GM23248 (cell line): Measurements from ENCODE around the gene OR1E2. TPM values are rescaled to one million over a fixed set of nuclear protein-coding genes. Genes with fewer than 3 reads are reported as not detected.
"Not testable (repeated sequence)": the region's sequence is repeated elsewhere in the genome, so short reads cannot be mapped to it uniquely, and the experiment has no call there.

Experiments
- DNase-seq: peaks from one replicate; pipeline ENCODE4 v3.0.0-alpha.2; 2015
- H2AFZ ChIP-seq: fragments of 200-600 bp; sonication (generic); 2 replicates; pipeline ENCODE4 v1.6.1; 2016; ENCODE audit warnings: antibody characterized with exemption
- H3F3A ChIP-seq: fragments of 200-600 bp; sonication (generic); 2 replicates; pipeline ENCODE4 v1.6.1; 2016; ENCODE audit warnings: mild to moderate bottlenecking, antibody characterized with exemption, mixed run types; ENCODE audit not compliant: insufficient read depth
- H3K27ac ChIP-seq: fragments of 200-600 bp; sonication (generic); 2 replicates; pipeline ENCODE4 v1.5.1; 2016; ENCODE audit warnings: mild to moderate bottlenecking
- H3K27me3 ChIP-seq: fragments of 200-600 bp; sonication (generic); replicated peaks from 2 replicates; pipeline ENCODE4 v1.6.1; 2016; ENCODE audit warnings: mild to moderate bottlenecking; ENCODE audit not compliant: insufficient read depth
- H3K36me3 ChIP-seq: fragments of 200-600 bp; sonication (generic); 2 replicates; pipeline ENCODE4 v1.6.1; 2016; ENCODE audit warnings: low read depth, mild to moderate bottlenecking
- H3K4me1 ChIP-seq: fragments of 200-600 bp; sonication (generic); 2 replicates; pipeline ENCODE4 v1.6.1; 2016; ENCODE audit warnings: mild to moderate bottlenecking; ENCODE audit not compliant: insufficient read depth
- H3K4me2 ChIP-seq: fragments of 200-600 bp; sonication (generic); one replicate; pipeline ENCODE4 v1.6.1; 2016; ENCODE audit warnings: mild to moderate bottlenecking; ENCODE audit not compliant: unreplicated experiment
- H3K4me3 ChIP-seq: fragments of 200-600 bp; sonication (generic); 2 replicates; pipeline ENCODE4 v1.5.1; 2016; ENCODE audit warnings: mild to moderate bottlenecking
- H3K79me2 ChIP-seq: fragments of 200-600 bp; sonication (generic); 2 replicates; pipeline ENCODE4 v1.6.1; 2016; ENCODE audit warnings: mild to moderate bottlenecking; ENCODE audit not compliant: insufficient read depth
- H3K9ac ChIP-seq: fragments of 200-600 bp; sonication (generic); 2 replicates; pipeline ENCODE4 v1.6.1; 2016; ENCODE audit warnings: mild to moderate bottlenecking
- H3K9me2 ChIP-seq: fragments of 200-600 bp; sonication (generic); 2 replicates; pipeline ENCODE4 v1.6.1; 2016; ENCODE audit warnings: mixed run types, mild to moderate bottlenecking, moderate library complexity; ENCODE audit not compliant: insufficient read depth
- H3K9me3 ChIP-seq: fragments of 200-600 bp; sonication (generic); one replicate; pipeline ENCODE4 v1.6.1; 2017; ENCODE audit warnings: low read depth
- H4K20me1 ChIP-seq: fragments of 200-600 bp; sonication (generic); 2 replicates; pipeline ENCODE4 v1.6.0; 2016; ENCODE audit not compliant: insufficient read depth
- EZH2 ChIP-seq: fragments of 200-600 bp; sonication (generic); IDR thresholded peaks from 2 replicates; pipeline ENCODE4 v1.6.1; 2018; ENCODE audit warnings: antibody characterized with exemption, mild to moderate bottlenecking; ENCODE audit not compliant: insufficient read depth, poor library complexity, severe bottlenecking
- EZH2phosphoT487 ChIP-seq: fragments of 200-600 bp; sonication (generic); IDR thresholded peaks from 2 replicates; pipeline ENCODE4 v1.6.1; 2018; ENCODE audit warnings: antibody characterized with exemption, moderate library complexity, mild to moderate bottlenecking, low read depth; ENCODE audit not compliant: insufficient read depth
- WGBS, 2 experiments: methylation state at CpG; one replicate each; pipeline ENCODE4 v1.1.6; 2015 to 2017; ENCODE audit warnings: low lambda C conversion rate in 2 of 2, low coverage in 1 of 2; ENCODE audit errors: missing lambda C conversion rate in 2 of 2; 5-methylcytosine and 5-hydroxymethylcytosine counted together
- in situ Hi-C: fragments of 300-500 bp; cut with MboI; formaldehyde crosslinking; loops from 2 replicates; pipeline ENCODE4 v1.15.0; 2020
- polyA plus RNA-seq: library from polyadenylated mRNA; unstranded; fragments of >200 nt; fragmentation: Nextera tagmentation; extraction: Ambion mirVana; gene quantifications from 2 replicates; pipeline ENCODE4 v1.2.1, GENCODE V29; 2016
- total RNA-seq: library from RNA; depleted of rRNA; stranded (reverse); fragments of >200 nt; shearing (Covaris generic); gene quantifications from 2 replicates; pipeline ENCODE4 v1.2.3, GENCODE V29; 2014

Gene OR1E2
- total and polyA plus RNA-seq, 2 experiments from 2014 or later, result not detected

- Histone ChIP-seq H3K27ac (no peak overlapping the region), H3K9ac (no peak overlapping the region), H3F3A (no peaks in the 10 kb centered on the region), H3K79me2 (no peaks in the 10 kb centered on the region), H3K27me3 (no peaks in the 10 kb centered on the region), H3K4me2 (no peak overlapping the region), H3K4me1 (no peaks in the 10 kb centered on the region), H2AFZ (no peak overlapping the region), H4K20me1 (no peaks in the 10 kb centered on the region), H3K4me3 (no peak overlapping the region), H3K9me3 (no peaks in the 10 kb centered on the region), H3K36me3 (no peaks in the 10 kb centered on the region), H3K9me2 (no peaks in the 10 kb centered on the region)
- in situ Hi-C loops, result no loop called here
- no peak for TF ChIP-seq EZH2
- no peak for TF ChIP-seq EZH2phosphoT487
- no peak for DNase-seq
- 67 to 71% methylated on average over 5 of the region's 5 CpGs for WGBS, 2 experiments
These were observed 35.9 kb upstream of the OR1E2 start for GRCh38 chr17:3469529-3469928.

DNA sequence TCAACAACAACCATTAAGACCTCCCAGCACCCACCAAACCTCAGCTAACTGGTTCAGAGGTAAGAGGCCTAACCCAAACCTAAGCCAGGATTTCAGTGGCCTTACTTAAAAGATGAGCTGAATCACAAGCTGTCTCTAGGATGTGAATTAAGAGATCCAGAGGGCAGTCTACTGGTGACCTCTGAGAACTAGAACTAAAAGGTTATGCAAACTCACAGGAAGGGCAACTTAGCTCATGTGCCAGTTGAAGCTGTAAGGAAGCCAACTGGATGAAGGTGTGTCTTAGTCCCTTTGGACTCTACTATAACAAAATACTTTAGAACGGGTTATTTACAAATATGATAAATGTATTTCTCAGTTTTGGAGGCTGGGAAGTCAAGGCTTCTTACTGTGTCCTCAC, 32.7 kb upstream of the OR1E2 start:
- H3K36me3 ChIP-seq, H2AFZ ChIP-seq, H3K27ac ChIP-seq, H3K9me3 ChIP-seq, H4K20me1 ChIP-seq, H3K9me2 ChIP-seq, H3F3A ChIP-seq, H3K79me2 ChIP-seq, DNase-seq, in situ Hi-C loops, H3K4me3 ChIP-seq, H3K27me3 ChIP-seq, H3K4me1 ChIP-seq, H3K4me2 ChIP-seq, H3K9ac ChIP-seq: not testable (repeated sequence)
- 40 to 63% methylated on average over 1 of the region's 1 CpG for WGBS, 2 experiments

- Histone ChIP-seq H3K4me3 (no peak overlapping the region), H3F3A (no peaks in the 10 kb centered on the region), H3K27ac (no peak overlapping the region), H4K20me1 (no peaks in the 10 kb centered on the region), H3K79me2 (no peaks in the 10 kb centered on the region), H3K36me3 (no peaks in the 10 kb centered on the region), H3K9me3 (no peaks in the 10 kb centered on the region), H3K4me1 (no peaks in the 10 kb centered on the region), H3K27me3 (no peaks in the 10 kb centered on the region), H3K9ac (no peak overlapping the region), H3K4me2 (no peak overlapping the region), H3K9me2 (no peaks in the 10 kb centered on the region), H2AFZ (no peak overlapping the region)
- WGBS, 2 experiments, result 13 to 29% methylated on average over 2 of the region's 2 CpGs
- TF ChIP-seq EZH2phosphoT487, result no peak
- TF ChIP-seq EZH2, result no peak
- no peak for DNase-seq
- in situ Hi-C loops, result no loop called here
These were observed 14.5 kb upstream of the OR1E2 start for GRCh38 chr17:3448059-3448665.

GRCh38 chr17:3447625-3448024, 14.0 kb upstream of the OR1E2 start:
- no peaks in the 10 kb centered on the region for H3K4me1 ChIP-seq
- peak; percentile 10 for DNase-seq
- no peak overlapping the region for H3K4me3 ChIP-seq
- H3K27me3 ChIP-seq, result no peaks in the 10 kb centered on the region
- TF ChIP-seq EZH2phosphoT487 (no peak), EZH2 (no peak)
- no peak overlapping the region for H3K27ac ChIP-seq
- no peaks in the 10 kb centered on the region for H3F3A ChIP-seq
- H3K79me2 ChIP-seq, result no peaks in the 10 kb centered on the region
- no peaks in the 10 kb centered on the region for H3K9me2 ChIP-seq
- no peaks in the 10 kb centered on the region for H3K9me3 ChIP-seq
- no peak overlapping the region for H3K9ac ChIP-seq
- in situ Hi-C loops, result no loop called here
- H4K20me1 ChIP-seq, result no peaks in the 10 kb centered on the region
- WGBS, 2 experiments, result 16 to 18% methylated on average over 2 of the region's 2 CpGs
- H3K36me3 ChIP-seq, result no peaks in the 10 kb centered on the region
- no peak overlapping the region for H2AFZ ChIP-seq
- no peak overlapping the region for H3K4me2 ChIP-seq

DNA sequence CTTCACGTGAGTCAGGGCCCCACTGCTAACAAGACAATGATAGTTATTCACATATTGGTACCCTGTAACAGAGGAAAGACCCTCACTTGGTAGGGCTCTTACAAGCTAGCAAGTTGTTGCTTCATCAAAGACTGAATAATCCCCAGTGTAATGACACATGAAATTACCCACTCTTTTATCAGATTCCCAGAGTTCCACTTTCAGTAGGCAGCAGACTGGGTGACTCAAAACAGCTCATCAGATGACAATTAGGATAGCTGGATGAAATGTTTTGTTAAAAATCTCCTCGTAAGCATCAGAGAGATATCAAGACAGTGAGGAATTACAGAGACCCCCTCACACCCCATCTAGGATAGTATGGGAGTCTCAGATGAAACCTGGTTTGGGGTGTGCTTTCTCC, 6.8 kb upstream of the OR1E2 start:
- 18 to 21% methylated on average over 2 of the region's 2 CpGs for WGBS, 2 experiments
- Histone ChIP-seq H3F3A (no peaks in the 10 kb centered on the region), H3K4me2 (no peak overlapping the region), H3K9me3 (no peaks in the 10 kb centered on the region), H3K36me3 (no peaks in the 10 kb centered on the region), H3K9ac (no peak overlapping the region), H3K79me2 (no peaks in the 10 kb centered on the region), H3K27me3 (no peaks in the 10 kb centered on the region), H2AFZ (no peak overlapping the region), H3K4me1 (no peaks in the 10 kb centered on the region), H3K9me2 (no peaks in the 10 kb centered on the region), H3K27ac (no peak overlapping the region), H3K4me3 (no peak overlapping the region), H4K20me1 (no peaks in the 10 kb centered on the region)
- no peak for TF ChIP-seq EZH2
- TF ChIP-seq EZH2phosphoT487, result no peak
- peak; percentile 38 for DNase-seq
- in situ Hi-C loops, result no loop called here
